SJSA1 (cell line): Measurements from ENCODE around the gene IQSEC2. TPM values are rescaled to one million over a fixed set of nuclear protein-coding genes. Genes with fewer than 3 reads are reported as not detected.

Experiments used
- DNase-seq, 2 experiments: peaks; one replicate each; pipeline ENCODE4 v3.0.0-alpha.2; 2015 to 2020; ENCODE audit warnings: low spot score in 2 of 2, low read depth in 1 of 2
- H3K27ac ChIP-seq: fragments of 250-450 bp; sonication (Bioruptor Pico); 2 replicates; pipeline ENCODE4 v1.5.1; 2020; ENCODE audit warnings: mild to moderate bottlenecking, moderate library complexity
- H3K27me3 ChIP-seq: fragments of 250-450 bp; sonication (Bioruptor Pico); replicated peaks from 2 replicates; pipeline ENCODE4 v1.5.1; 2020; ENCODE audit warnings: mild to moderate bottlenecking, moderate library complexity
- H3K36me3 ChIP-seq: fragments of 250-450 bp; sonication (Bioruptor Pico); 2 replicates; pipeline ENCODE4 v1.5.1; 2020; ENCODE audit warnings: mild to moderate bottlenecking
- H3K4me1 ChIP-seq: fragments of 250-450 bp; sonication (Bioruptor Pico); replicated peaks from 2 replicates; pipeline ENCODE4 v1.6.1; 2021; ENCODE audit warnings: mild to moderate bottlenecking
- H3K4me3 ChIP-seq: fragments of 250-450 bp; sonication (Bioruptor Pico); 2 replicates; pipeline ENCODE4 v1.5.1; 2020; ENCODE audit warnings: mild to moderate bottlenecking
- H3K9me3 ChIP-seq: fragments of 250-450 bp; sonication (Bioruptor Pico); replicated peaks from 2 replicates; pipeline ENCODE4 v1.5.1; 2020; ENCODE audit warnings: mild to moderate bottlenecking
- total RNA-seq: library from RNA; depleted of rRNA; stranded (reverse); fragments of >200 nt; shearing (Covaris generic); gene quantifications from 2 replicates; pipeline ENCODE4 v1.2.3, GENCODE V29; 2014

The IQSEC2 gene
- total RNA-seq, 1 experiment from 2014 or later, result 4.8 TPM

DNA sequence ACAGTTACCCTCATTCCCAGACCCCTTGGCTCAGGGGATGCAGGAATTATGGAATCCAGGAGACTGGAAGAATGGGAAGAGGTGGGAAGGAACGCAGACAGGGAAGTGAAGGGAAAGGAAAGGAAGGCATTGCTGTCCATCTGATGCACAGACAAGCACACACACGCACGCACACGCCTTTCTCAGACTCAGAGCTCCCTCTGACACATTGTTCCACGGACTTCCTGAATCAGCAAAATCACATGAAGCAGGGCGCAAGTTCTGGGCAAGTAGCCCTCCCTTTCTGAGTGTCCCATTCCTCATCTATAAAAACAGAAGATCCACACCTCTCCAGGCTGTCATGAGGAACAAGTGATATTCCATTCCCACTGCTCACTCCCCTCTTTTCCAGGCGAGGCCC, 13.2 kb downstream of the IQSEC2 start:
- peaks cover 9% of the 10 kb centered on the region for H3K4me1 ChIP-seq
- DNase-seq, result no peak
- H3K36me3 ChIP-seq, result no peaks in the 10 kb centered on the region
- H3K27me3 ChIP-seq, result no peaks in the 10 kb centered on the region
- no peak overlapping the region for H3K27ac ChIP-seq
- no peak overlapping the region for H3K4me3 ChIP-seq
- no peaks in the 10 kb centered on the region for H3K9me3 ChIP-seq

DNA sequence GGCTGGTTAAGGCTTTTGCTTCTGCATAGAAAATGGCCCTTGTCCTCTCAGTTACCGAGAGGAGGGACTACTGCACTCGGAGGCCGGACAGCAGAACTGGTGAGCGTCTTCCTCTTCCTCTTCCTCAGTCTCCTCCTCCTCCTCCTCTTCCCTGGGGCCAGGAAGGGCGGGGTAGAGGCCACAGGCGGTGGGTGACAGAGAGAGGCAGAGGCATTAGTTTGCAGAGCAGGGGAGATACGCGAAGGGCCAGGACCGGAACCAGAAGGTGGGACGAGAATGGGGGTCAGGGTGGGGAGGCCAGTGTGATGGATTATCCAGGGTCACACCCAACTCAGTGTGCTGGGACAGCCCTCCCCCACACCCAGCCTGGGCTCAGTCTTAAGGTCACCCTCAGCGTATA, 14.5 kb downstream of the IQSEC2 start:
- H3K4me3 ChIP-seq, result no peak overlapping the region
- no peaks in the 10 kb centered on the region for H3K36me3 ChIP-seq
- peaks cover 18% of the 10 kb centered on the region for H3K4me1 ChIP-seq

DNA sequence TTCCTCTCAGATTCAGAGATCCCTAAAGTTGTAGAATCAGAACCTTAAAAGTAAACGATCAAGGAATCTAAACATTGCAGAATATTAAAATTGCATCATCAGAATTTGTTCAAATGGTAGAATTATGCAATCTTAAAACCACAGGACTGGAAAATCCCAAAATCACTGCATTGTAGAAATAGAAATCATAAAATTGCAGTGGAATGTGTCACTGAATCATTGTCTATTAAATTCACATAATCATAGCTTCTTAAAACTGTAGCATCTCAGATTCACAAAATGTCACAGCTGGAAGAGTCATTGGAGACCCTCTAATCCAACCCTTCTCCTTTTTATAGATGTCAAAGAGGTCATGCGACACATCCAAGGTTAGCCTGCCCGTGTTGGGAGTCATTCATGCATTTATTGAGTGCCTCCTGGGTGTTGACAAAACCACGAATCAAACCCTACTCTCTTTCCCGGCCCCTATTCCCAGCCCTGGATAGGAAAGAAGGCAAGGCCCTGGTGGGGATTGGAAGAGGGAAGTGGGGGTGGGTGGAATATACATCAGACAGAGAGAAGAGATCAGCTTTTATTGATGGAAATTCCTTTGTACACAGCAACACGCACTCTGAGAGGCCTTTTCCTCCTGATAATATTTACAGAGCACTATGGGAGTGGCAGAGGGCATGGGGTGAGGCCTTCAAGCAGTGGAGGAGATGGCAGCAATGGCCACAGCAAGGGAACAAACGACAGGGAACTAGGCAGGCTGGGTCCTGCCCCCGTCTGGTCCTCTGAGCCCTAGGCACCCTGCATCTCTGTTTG, 15.4 kb downstream of the IQSEC2 start:
- no peaks in the 10 kb centered on the region for H3K27me3 ChIP-seq
- H3K4me3 ChIP-seq, result no peak overlapping the region
- DNase-seq, result no peak
- H3K27ac ChIP-seq, result no peak overlapping the region
- H3K36me3 ChIP-seq, result no peaks in the 10 kb centered on the region
- no peaks in the 10 kb centered on the region for H3K9me3 ChIP-seq
- peaks cover 18% of the 10 kb centered on the region for H3K4me1 ChIP-seq

More for the DNA sequence above, 14.5 kb downstream of the IQSEC2 start:
- DNase-seq, result no peak
- no peaks in the 10 kb centered on the region for H3K9me3 ChIP-seq
- no peaks in the 10 kb centered on the region for H3K27me3 ChIP-seq
- no peak overlapping the region for H3K27ac ChIP-seq

DNA sequence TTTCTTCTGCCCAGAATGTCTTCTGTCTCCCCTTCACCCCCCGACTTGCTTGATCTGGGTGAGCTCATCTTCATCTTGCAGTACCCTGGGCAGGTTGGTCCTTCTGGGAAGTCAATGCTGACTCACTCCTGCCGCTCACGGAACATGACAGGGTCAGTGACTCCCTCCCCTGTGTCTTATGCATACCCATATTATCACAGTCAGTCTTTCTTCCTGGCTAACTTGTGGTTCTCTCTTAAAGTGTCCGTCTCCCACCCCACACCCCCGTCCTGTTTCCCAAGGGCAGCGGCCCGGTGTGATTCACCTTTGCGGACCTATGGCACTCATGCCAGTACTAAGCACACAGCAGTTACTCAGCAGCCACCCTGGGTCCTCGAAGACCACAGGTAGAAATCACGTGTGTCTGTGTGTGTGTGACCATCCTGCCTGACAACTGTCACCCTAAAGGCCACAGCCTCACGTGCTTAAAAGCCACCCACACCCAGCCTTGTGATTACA, 17.7 kb downstream of the IQSEC2 start:
- no peak overlapping the region for H3K27ac ChIP-seq

DNA sequence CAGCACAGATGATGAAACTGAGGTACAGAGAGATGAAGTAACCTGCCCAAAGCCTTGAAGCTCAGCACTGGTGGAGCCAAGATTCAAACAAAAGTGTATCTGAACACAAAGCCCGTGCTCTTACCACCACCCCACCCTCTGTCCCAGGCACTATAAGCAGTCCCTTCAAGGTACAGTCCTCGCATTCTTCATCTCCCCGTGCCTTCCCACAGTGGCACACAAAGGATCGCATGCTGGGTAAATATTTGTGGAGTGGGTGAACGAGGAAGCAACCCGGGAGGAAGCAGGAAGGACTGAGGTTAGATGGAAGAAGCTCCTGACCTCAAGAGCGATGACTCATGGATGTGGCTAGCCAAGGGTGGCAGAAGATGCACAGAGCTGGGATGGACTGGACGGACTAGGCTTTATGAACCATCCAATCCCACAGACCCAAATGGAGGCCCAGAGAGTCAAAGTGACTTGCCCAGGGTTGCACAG, 18.4 kb downstream of the IQSEC2 start:
- H3K27ac ChIP-seq, result no peak overlapping the region
- no peaks in the 10 kb centered on the region for H3K9me3 ChIP-seq
- H3K36me3 ChIP-seq, result no peaks in the 10 kb centered on the region
- H3K4me3 ChIP-seq, result no peak overlapping the region
- peak; percentile 45 to 68 for DNase-seq
- H3K4me1 ChIP-seq, result peaks cover 18% of the 10 kb centered on the region
- H3K27me3 ChIP-seq, result no peaks in the 10 kb centered on the region

More for the DNA sequence above, 17.7 kb downstream of the IQSEC2 start:
- H3K27me3 ChIP-seq, result no peaks in the 10 kb centered on the region
- peaks cover 18% of the 10 kb centered on the region for H3K4me1 ChIP-seq
- H3K9me3 ChIP-seq, result no peaks in the 10 kb centered on the region
- DNase-seq, result peak; percentile 49 to 77
- H3K36me3 ChIP-seq, result no peaks in the 10 kb centered on the region
- no peak overlapping the region for H3K4me3 ChIP-seq

DNA sequence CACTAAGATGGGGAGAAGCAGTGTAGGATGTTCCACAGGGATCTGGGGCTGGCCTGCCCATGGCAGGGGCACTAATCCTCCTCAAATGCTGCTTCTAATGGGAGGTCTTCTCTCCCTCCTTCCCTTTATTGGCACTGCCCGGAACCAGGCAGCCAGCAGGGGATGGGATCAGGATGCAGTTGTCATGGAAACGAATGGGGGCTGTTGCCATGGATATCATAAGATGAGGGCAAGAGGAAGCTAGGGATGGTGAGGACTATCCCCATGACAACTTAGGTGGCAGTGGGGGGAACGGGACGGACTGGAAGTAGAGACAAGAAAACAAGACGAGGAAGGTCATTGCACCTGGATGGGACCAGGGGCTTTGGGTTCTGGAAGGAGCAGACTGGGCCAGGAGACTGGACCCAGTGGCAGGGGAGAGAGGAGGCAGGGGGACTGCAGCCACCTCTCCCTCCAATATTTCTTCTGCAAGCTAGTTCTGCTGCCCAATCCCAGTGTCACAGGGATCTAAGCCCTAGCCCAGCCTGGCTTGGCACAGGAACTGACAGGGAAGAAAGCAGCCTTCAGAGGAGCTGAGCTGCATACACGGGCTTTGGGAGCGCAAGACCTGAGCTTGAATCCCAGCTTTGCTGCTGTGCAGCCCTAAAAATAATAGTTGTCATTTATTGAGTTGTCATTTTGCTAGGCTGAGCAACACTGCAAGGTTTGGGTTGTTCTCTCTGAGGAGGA, 19.0 kb downstream of the IQSEC2 start:
- H3K27ac ChIP-seq, result no peak overlapping the region

DNA sequence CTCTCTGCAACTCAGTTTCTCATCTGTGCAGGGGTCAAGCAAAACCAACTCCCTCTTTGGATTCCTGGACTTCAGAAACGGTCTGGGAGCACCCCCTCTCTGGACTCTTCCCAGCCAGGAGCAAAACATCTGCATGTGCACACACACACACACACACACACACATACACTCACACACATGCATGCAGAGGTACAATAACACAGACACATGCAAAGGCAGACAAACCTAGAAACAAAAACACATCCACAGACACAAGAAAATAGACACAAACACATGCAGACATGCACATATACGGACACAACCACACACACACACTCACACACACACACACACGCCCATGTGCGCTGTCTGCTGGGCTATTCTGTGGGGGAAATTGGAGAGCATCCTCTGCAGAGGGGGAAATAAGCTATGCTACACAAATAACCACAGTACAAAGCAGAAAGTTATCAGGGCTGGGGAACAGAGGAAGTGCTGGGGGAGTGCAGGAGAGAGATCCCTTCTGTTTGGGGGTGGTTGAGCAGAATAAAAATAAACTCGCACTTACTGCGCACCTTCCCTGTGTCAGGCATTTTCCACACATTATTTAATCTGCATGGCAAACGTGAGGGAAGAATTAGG, 19.9 kb downstream of the IQSEC2 start:
- no peaks in the 10 kb centered on the region for H3K9me3 ChIP-seq

More for the DNA sequence above, 19.0 kb downstream of the IQSEC2 start:
- Histone ChIP-seq H3K9me3 (no peaks in the 10 kb centered on the region), H3K27me3 (no peaks in the 10 kb centered on the region), H3K36me3 (no peaks in the 10 kb centered on the region), H3K4me3 (no peak overlapping the region), H3K4me1 (peaks cover 18% of the 10 kb centered on the region)
- DNase-seq, result no peak

DNA sequence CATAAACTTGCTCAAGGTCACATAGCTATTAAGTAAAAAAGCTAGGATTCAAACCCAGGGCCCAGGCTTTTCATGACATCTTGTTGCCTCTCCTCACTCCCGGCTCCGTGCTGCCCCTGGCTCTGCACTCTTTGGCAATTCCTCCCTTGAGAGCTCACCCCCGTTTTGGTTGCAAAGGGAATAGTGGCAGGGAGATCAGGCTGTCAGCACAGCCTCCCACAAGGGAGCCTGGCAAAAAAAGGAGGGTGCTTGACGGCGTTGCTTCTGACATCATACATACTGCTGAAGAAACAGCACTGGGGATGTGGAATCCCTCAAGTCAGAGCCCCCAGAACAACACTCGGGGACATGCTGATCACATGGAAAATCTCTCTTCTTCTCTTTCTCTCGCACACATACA, 20.5 kb downstream of the IQSEC2 start:
- no peak for DNase-seq
- H3K4me1 ChIP-seq, result peaks cover 18% of the 10 kb centered on the region
- H3K27ac ChIP-seq, result no peak overlapping the region
- no peaks in the 10 kb centered on the region for H3K9me3 ChIP-seq
- H3K4me3 ChIP-seq, result no peak overlapping the region
- no peaks in the 10 kb centered on the region for H3K27me3 ChIP-seq
- no peaks in the 10 kb centered on the region for H3K36me3 ChIP-seq

More for the DNA sequence above, 19.9 kb downstream of the IQSEC2 start:
- H3K4me3 ChIP-seq, result no peak overlapping the region
- no peak for DNase-seq
- H3K36me3 ChIP-seq, result no peaks in the 10 kb centered on the region
- no peaks in the 10 kb centered on the region for H3K27me3 ChIP-seq
- peaks cover 18% of the 10 kb centered on the region for H3K4me1 ChIP-seq
- H3K27ac ChIP-seq, result no peak overlapping the region

DNA sequence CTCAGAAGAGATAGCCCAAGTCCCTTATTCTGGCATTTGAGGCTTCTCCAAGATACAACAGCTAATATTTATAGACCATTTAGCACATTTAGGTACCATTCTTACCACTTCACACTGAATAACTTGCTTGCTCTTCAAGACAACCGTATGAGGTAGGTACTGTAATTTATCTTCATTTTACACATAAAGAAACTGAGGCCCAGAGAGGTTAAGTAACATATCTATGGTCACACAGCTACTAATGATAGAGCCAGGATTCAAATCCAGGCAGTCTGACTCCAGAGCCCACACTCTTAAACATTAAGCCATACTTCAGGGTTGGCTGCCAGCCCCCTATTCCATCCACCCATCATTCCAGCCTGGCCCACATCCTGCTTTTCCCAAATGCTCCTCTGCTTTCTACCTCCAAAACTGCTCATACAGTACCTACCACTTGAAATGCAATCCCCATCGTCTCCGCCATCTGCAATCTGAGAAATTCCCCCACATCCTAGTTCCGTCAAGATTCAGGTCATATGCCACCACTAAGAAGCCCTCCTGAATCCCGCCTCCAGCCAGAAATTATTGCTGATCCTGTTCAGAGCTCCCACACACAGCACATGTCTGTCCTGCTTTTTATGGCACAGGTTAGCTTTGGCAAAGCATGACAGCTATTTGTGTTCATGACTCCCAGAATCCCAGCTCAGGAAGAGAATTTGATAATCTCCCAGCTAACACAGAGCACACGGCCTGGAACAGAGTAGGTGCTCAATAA, 23.5 kb downstream of the IQSEC2 start:
- no peak overlapping the region for H3K4me3 ChIP-seq
- H3K9me3 ChIP-seq, result no peaks in the 10 kb centered on the region
- no peak for DNase-seq
- no peaks in the 10 kb centered on the region for H3K27me3 ChIP-seq
- H3K27ac ChIP-seq, result no peak overlapping the region
- peaks cover 5% of the 10 kb centered on the region for H3K4me1 ChIP-seq
- H3K36me3 ChIP-seq, result no peaks in the 10 kb centered on the region

DNA sequence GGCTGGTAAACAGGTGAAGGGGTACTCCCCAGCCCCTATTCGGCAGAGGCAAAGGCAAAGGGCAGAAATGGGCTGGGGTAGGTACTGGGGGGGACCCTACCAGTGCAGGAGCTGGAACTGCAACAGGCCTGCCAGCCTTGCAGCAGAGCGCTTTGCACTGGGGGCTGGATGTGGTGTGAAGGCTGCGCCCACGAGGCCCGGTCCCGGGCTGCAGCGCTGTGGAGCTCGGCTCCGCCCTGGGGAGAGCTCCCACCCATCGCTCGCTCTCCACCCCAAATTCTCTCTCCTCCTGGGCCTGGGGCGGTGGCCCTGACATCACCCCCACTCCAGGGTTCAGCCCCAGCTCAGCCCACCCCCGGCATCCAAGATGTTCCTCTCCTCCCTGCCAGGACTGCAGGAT, 24.2 kb downstream of the IQSEC2 start:
- DNase-seq, result no peak
- Histone ChIP-seq H3K36me3 (no peaks in the 10 kb centered on the region), H3K4me1 (no peaks in the 10 kb centered on the region), H3K9me3 (no peaks in the 10 kb centered on the region), H3K27ac (no peak overlapping the region), H3K4me3 (no peak overlapping the region), H3K27me3 (no peaks in the 10 kb centered on the region)

DNA sequence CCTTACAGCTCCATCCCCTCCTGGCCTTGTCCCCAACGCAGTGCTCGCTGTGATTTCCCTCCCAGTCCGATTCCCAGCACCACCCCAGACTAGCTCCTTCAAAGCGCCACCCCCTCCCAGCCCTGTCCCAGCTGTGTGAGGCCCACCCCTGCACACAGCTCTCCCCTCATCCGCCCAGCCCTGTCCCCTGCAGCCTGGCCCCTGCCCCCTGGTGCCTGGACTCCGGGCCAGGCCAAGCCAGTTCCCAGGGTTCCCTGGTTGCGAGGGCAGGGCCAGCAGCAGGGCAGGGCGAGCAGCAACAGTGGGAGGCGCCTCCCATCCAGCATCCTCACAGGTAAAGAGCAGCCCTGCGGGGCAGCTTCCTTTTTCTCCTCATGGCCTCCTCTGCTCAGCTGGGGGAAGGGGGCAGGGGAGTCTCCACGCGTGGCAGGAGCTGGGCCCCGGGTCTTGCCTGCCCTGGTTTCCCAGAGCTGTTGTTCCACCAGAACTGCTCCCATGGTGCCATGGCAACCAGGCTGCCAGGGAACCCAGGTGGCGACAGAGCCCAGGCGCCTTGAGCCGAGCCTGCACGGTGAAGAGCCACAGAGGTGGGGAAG, 24.8 kb downstream of the IQSEC2 start:
- Histone ChIP-seq H3K4me3 (no peak overlapping the region), H3K4me1 (no peaks in the 10 kb centered on the region), H3K9me3 (no peaks in the 10 kb centered on the region), H3K27ac (no peak overlapping the region), H3K27me3 (no peaks in the 10 kb centered on the region), H3K36me3 (no peaks in the 10 kb centered on the region)
- no peak for DNase-seq

DNA sequence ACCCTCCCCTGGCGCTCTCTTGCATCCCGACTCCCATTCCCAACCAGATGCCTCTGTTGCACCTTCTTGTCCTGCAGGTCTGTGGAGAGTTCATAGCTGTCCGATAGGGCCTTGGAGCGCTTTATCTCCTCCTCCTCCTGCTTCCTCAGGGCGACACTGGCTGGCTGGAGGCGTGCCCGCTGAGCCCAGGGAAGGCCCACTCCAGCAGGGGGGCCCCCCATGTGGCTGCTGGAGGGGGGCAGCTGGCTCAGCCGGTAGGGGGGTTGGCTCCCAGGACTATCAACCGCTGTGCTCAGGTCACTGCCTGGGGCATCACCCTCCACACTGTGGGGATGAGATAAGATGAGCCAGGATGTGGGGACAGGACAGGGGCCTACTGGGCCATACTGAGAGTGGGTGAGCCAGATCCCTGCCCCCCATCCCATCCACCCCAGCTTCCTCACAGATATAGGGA, 25.6 kb downstream of the IQSEC2 start:
- DNase-seq, result no peak
- Histone ChIP-seq H3K27me3 (no peaks in the 10 kb centered on the region), H3K27ac (no peak overlapping the region), H3K4me1 (no peaks in the 10 kb centered on the region), H3K9me3 (no peaks in the 10 kb centered on the region), H3K36me3 (no peaks in the 10 kb centered on the region), H3K4me3 (no peak overlapping the region)
